SK-N-MC (cell line): ENCODE results near the gene GLT8D1.
A peak's percentile ranks its signal among the peaks of the same experiment; 100 is the strongest.
"Not testable (repeated sequence)": the region's sequence is repeated elsewhere in the genome, so short reads cannot be mapped to it uniquely, and the experiment has no call there.

Experiments used
- DNase-seq: peaks from one replicate; pipeline ENCODE4 v3.0.0-alpha.2; 2011; ENCODE audit warnings: low read depth, low spot score
- H3K27ac ChIP-seq: fragments of 200-600 bp; sonication (generic); 2 replicates; pipeline ENCODE4 v1.5.1; 2016; ENCODE audit warnings: mixed run types
- H3K36me3 ChIP-seq: fragments of 200-600 bp; sonication (generic); 2 replicates; pipeline ENCODE4 v1.6.1; 2017; ENCODE audit warnings: antibody characterized with exemption, low read length, mixed read lengths; ENCODE audit not compliant: insufficient read depth
- H3K4me3 ChIP-seq: fragments of 200-600 bp; sonication (generic); 2 replicates; pipeline ENCODE4 v1.5.1; 2016
- H3K9ac ChIP-seq: fragments of 200-600 bp; sonication (generic); 2 replicates; pipeline ENCODE4 v1.8.0; 2017; ENCODE audit warnings: mixed run types, mixed read lengths; ENCODE audit not compliant: insufficient read length
- H3K9me3 ChIP-seq: fragments of 200-600 bp; sonication (generic); 2 replicates; pipeline ENCODE4 v1.6.1; 2017; ENCODE audit warnings: low read depth, mild to moderate bottlenecking, antibody characterized with exemption, low read length, moderate library complexity, mixed read lengths
- EZH2 ChIP-seq: fragments of 200-600 bp; sonication (generic); IDR thresholded peaks from one replicate; pipeline ENCODE4 v1.6.1; 2017; ENCODE audit warnings: antibody characterized with exemption
- FOXP2 ChIP-seq: optimal IDR thresholded peaks from 2 replicates; pipeline ENCODE3; 2011; ENCODE audit warnings: mild to moderate bottlenecking, moderate library complexity; ENCODE audit not compliant: insufficient read depth; ENCODE audit errors: extremely low read length, control extremely low read depth
- POLR2AphosphoS5 ChIP-seq: IDR thresholded peaks from 2 replicates; pipeline ENCODE4 v1.6.1; 2012; ENCODE audit warnings: mild to moderate bottlenecking, low read depth, low read length, borderline replicate concordance

Gene GLT8D1

DNA sequence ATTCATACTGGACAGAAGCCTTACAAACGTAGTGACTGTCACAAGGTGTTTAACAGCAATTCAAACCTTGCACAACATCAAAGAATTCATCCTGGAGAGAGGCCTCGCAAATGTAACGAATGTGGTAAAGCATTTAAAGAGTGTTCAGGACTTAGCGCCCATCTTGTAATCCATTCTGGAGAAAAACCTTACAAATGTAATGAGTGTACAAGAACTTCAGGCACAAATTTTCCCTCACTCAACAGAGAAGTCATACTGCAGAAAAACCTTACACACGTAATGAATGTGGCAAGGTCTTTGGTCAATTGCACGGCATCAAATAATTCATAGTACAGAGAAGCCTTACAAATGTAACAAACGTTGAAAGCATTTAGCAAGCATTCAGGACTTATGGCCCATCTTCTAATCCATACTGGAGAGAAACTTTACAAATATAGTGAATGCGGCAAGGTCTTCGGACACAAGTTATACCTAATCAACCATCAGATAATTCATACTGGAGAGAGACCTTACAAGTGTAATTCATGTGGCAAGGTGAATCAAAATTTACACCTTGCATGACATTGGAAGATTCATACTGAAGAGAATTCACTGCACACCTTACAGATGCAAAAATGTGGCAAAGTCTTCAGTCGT, 27.8 kb upstream of the GLT8D1 start:
- Histone ChIP-seq H3K9me3 (no peaks in the 10 kb centered on the region), H3K36me3 (peaks cover 26% of the 10 kb centered on the region; the same call in 1 of the 2 replicates), H3K9ac (no peak overlapping the region)

DNA sequence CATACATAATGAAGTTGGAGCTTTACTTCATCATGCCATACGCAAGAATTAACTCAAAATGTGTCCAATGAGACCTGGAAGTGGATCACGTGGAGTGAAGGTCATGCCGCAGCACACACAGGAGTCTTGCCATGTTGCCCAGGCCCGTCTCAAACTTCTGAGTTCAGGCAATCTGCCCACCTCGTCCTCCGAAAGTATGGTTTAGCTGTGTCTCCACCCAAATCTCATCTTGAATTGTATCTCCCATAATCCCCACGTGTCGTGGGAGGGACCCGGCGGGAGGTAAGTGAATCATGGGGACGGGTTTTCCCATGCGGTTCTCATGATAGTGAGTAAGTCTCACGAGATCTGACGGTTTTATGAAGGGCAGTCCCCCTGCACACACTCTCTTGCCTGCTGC, 26.0 kb upstream of the GLT8D1 start:
- Histone ChIP-seq H3K36me3 (peaks cover 26% of the 10 kb centered on the region; the same call in 1 of the 2 replicates), H3K9me3 (no peaks in the 10 kb centered on the region), H3K4me3 (no peak overlapping the region), H3K9ac (no peak overlapping the region), H3K27ac (no peak overlapping the region)
- TF ChIP-seq EZH2 (no peak), POLR2AphosphoS5 (no peak), FOXP2 (no peak)
- DNase-seq: no peak

More for the DNA sequence above, 27.8 kb upstream of the GLT8D1 start:
- Histone ChIP-seq H3K27ac (no peak overlapping the region), H3K4me3 (no peak overlapping the region)
- TF ChIP-seq EZH2: no peak
- no peak for TF ChIP-seq FOXP2
- no peak for TF ChIP-seq POLR2AphosphoS5
- no peak for DNase-seq

DNA sequence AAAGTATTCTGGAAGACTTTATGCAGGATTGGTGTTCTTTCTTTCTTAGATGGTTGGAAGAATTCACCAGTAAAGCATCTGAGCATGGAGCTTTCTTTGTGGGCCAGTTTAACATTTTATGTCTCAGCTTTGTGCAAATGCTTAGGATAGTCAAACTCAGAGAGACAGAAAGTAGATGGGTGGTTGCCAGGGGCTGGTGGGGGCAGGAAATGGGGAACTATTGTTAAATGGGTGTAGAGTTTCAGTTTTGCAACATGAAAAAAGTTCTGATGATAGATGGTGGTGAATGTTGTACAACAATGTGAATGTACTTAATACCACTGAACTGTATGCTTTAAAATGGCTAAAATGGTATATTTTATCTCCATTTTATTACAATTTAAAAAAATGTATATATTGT, 25.1 kb upstream of the GLT8D1 start:
- H3K36me3 ChIP-seq: peaks cover 22% of the 10 kb centered on the region; the same call in 1 of the 2 replicates

DNA sequence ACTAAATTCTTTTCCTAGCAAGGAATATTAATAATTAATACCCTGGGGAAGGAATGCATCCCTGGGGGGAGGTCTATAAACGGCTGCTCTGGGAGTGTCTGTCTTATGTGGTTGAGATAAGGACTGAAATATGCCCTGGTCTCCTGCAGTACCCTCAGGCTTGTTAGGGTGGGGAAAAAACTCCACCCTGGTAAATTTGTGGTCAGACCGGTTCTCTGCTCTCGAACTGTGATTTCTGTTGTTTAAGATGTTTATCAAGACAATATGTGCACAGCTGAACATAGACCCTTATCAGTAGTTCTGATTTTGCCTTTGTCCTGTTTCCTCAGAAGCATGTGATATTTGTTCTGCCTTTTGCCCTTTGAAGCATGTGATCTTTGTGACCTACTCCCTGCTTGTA, 23.2 kb upstream of the GLT8D1 start:
- not testable (repeated sequence) for H3K27ac ChIP-seq, H3K9me3 ChIP-seq, H3K4me3 ChIP-seq, H3K9ac ChIP-seq, DNase-seq
- peaks cover 18% of the 10 kb centered on the region; the same call in 1 of the 2 replicates for H3K36me3 ChIP-seq

More for the DNA sequence above, 25.1 kb upstream of the GLT8D1 start:
- TF ChIP-seq EZH2 (no peak), FOXP2 (no peak), POLR2AphosphoS5 (no peak)
- Histone ChIP-seq H3K9me3 (no peaks in the 10 kb centered on the region), H3K4me3 (no peak overlapping the region), H3K27ac (no peak overlapping the region), H3K9ac (no peak overlapping the region)
- DNase-seq: no peak

DNA sequence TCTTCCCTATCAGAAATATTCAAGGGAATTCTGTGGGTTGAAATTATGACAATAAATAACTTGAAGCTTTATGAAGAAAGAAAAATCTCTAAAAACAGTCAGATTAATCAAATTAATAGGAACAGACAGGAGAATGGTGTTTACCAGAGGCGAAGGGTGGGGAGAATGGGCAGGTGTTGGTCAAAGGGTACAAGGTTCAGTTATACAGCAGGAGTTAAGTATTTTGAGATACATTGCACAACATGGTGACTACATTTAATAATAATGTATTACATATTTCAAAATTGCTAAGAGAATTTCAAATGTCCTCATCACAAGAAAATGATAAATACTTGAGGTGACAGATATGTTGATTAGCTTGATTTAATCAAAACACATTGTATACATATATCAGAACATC, 18.9 kb upstream of the GLT8D1 start:
- no peak for TF ChIP-seq POLR2AphosphoS5
- TF ChIP-seq EZH2: no peak
- TF ChIP-seq FOXP2: no peak
- no peak overlapping the region for H3K9ac ChIP-seq
- no peak overlapping the region for H3K27ac ChIP-seq
- no peaks in the 10 kb centered on the region for H3K36me3 ChIP-seq
- DNase-seq: no peak
- no peaks in the 10 kb centered on the region for H3K9me3 ChIP-seq
- H3K4me3 ChIP-seq: no peak overlapping the region

DNA sequence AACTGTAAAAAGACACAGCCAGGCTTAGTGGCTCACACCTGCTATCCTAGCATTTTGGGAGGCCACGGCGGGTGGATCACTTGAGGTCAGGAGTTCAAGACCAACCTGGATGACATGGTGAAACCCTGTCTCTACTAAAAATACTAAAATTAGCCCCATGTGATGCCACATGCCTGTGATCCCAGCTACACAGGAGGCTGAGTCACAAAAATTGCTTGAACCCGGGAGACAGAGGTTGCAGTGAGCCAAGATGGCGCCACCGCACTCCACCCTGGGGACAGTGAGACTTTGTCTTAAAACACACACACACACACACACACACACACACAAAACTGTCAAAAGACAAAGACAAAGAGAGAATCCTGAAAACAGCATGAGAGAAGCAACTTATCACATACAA, 18.3 kb upstream of the GLT8D1 start:
- Histone ChIP-seq H3K9me3 (no peaks in the 10 kb centered on the region), H3K4me3 (no peak overlapping the region), H3K36me3 (no peaks in the 10 kb centered on the region), H3K9ac (no peak overlapping the region), H3K27ac (no peak overlapping the region)
- TF ChIP-seq EZH2 (no peak), FOXP2 (no peak), POLR2AphosphoS5 (no peak)
- DNase-seq: no peak

DNA sequence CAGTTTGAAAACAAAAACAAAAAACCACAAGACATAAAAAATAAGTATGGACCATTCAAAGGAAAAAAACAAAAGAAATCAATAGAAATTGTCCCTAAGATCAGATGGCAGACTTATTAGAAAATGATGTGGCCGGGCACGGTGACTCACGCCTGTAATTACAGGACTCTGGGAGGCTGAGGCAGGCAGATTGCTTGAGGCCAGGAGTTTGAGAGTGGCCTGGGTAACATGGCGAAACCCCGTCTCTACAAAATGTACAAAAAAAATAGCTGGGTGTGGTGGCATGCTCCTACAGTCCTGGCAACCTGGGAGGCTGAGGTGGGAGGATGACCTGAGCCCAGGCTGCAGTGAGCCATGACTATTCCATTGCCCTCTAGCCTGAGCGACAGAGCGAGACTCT, 16.9 kb upstream of the GLT8D1 start:
- TF ChIP-seq POLR2AphosphoS5 (no peak), FOXP2 (no peak)
- no peak for DNase-seq
- Histone ChIP-seq H3K27ac (no peak overlapping the region), H3K9me3 (no peaks in the 10 kb centered on the region), H3K9ac (no peak overlapping the region), H3K36me3 (no peaks in the 10 kb centered on the region), H3K4me3 (no peak overlapping the region)

DNA sequence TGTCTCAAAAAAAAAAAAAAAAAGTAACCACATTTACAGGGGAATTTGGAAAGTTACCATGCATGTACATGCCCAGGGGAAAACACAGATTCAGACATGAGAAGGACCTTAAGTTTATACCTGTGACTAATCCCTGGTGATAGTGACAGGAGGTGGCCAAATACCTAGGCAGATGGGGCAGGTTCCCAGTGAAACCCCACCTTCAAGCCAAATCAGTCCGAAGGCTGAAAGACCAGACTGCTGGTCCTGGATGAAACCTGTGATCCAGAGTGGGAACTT, 16.1 kb upstream of the GLT8D1 start:
- Histone ChIP-seq H3K27ac (peak overlapping the region; percentile 67), H3K4me3 (no peak overlapping the region), H3K9me3 (no peaks in the 10 kb centered on the region), H3K9ac (no peak overlapping the region), H3K36me3 (no peaks in the 10 kb centered on the region)
- DNase-seq: no peak
- TF ChIP-seq FOXP2: no peak
- TF ChIP-seq EZH2: no peak
- TF ChIP-seq POLR2AphosphoS5: no peak

DNA sequence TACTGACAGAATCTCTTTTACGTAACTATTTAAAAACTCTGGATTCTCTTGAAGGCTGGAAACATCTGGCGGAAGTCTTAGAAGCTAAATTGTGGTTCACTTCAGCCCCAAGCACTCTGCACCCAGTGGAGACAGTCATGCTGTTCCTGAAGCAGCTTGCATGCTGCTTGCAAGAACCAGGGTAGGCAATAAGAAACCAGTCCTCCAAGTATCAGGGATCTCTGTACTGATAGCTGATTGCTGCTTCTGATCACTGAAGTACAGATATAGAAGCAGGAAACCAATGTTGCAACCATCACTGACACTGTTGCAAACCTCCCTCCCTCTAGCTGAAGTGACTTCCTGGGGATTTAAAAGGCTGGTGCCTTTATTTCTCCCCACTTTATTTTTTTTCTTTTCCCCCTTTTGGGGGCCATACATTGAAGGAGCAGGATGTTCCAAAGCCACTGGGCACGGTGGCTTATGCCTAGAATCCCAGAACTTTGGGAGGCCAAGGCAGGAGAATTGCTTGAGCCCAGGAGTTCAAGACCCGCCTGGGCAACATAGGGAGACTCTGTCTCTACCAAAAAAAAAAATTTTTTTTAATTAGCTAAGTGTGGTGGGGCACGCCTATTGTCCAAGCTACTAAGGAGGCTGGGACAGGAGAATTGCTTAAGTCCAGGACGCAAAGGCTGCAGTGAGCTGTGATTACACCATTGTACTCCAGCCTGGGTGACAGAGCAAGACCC, 15.6 kb upstream of the GLT8D1 start:
- Histone ChIP-seq H3K27ac (peak overlapping the region; percentile 67), H3K9ac (no peak overlapping the region), H3K4me3 (no peak overlapping the region), H3K9me3 (no peaks in the 10 kb centered on the region), H3K36me3 (no peaks in the 10 kb centered on the region)
- peak; percentile 52 for DNase-seq
- no peak for TF ChIP-seq POLR2AphosphoS5
- TF ChIP-seq FOXP2: no peak
- TF ChIP-seq EZH2: no peak
